GM12878 (cell line): ENCODE data around the gene LCP1. TPM values are rescaled to one million over a fixed set of nuclear protein-coding genes. Genes with fewer than 3 reads are reported as not detected.

Source experiments
- ATAC-seq: fragments of 200-7000 bp; cut with Tn5 transposase; 3 replicates; pipeline ENCODE4 v1.9.1; 2020; ENCODE audit warnings: mild to moderate bottlenecking, moderate library complexity
- BruUV-seq: library from RNA; stranded (reverse); fragments of 400-500 nt; replicated peaks from 2 replicates; lab custom pipeline; 2021; lab: Mats Ljungman, UMichigan
- CTCF ChIA-PET: fragments of 300-600 bp; sonication (Branson Sonifier 250); formaldehyde crosslinking; extraction: SDS; loops from one replicate; lab custom pipeline; 2021; ENCODE audit warnings: inconsistent platforms; lab: Yijun Ruan, JAX
- POLR2A ChIA-PET: fragments of 350-600 bp; formaldehyde crosslinking; extraction: SDS; loops from one replicate; lab custom pipeline; 2021; ENCODE audit warnings: inconsistent platforms; lab: Charles Lee
- RAD21 ChIA-PET: fragments of 300-600 bp; sonication (Branson Sonifier 250); formaldehyde crosslinking; loops from one replicate; lab custom pipeline; 2023; ENCODE audit warnings: antibody characterized with exemption; ENCODE audit not compliant: unreplicated experiment; lab: Charles Lee
- SMC1A ChIA-PET: fragments of 300-600 bp; sonication (Branson Sonifier 250); formaldehyde crosslinking; loops from one replicate; lab custom pipeline; 2023; ENCODE audit not compliant: unreplicated experiment, uncharacterized antibody; lab: Charles Lee
- DNase-seq: peaks from one replicate; pipeline ENCODE4 v3.0.0-alpha.2; 2011; ENCODE audit warnings: low read depth, low spot score
- FAIRE-seq: peaks from 3 replicates; lab custom pipeline; 2011; peaks lifted over from hg19 to GRCh38; lab: Jason Lieb, UNC
- H2AFZ ChIP-seq: 2 replicates; pipeline ENCODE4 v1.6.0; 2011; ENCODE audit warnings: low read depth, low read length, control low read depth; ENCODE audit not compliant: control insufficient read depth
- H3K27ac ChIP-seq: 2 replicates; pipeline ENCODE4 v1.5.1; 2011; ENCODE audit warnings: control low read depth; ENCODE audit not compliant: control insufficient read depth, insufficient read depth
- H3K27me3 ChIP-seq, 2 experiments: replicated peaks in 1 of 2; 2 replicates each; pipeline versions ENCODE4 v1.6.0 to v1.6.1; 2011; ENCODE audit warnings: low read length in 1 of 2; ENCODE audit not compliant: control insufficient read depth in 2 of 2, insufficient read depth in 2 of 2
- H3K36me3 ChIP-seq, 2 experiments: 2 replicates each; pipeline ENCODE4 v1.5.1; 2011; ENCODE audit warnings: low read length in 1 of 2; ENCODE audit not compliant: control insufficient read depth in 2 of 2, insufficient read depth in 2 of 2
- H3K4me1 ChIP-seq: 2 replicates; pipeline ENCODE4 v1.6.1; 2011; ENCODE audit warnings: mild to moderate bottlenecking, low read length, moderate library complexity, mixed read lengths; ENCODE audit not compliant: control insufficient read depth, insufficient read depth
- H3K4me2 ChIP-seq: 2 replicates; pipeline ENCODE4 v1.6.0; 2011; ENCODE audit warnings: control low read depth; ENCODE audit not compliant: control insufficient read depth, insufficient read depth
- H3K4me3 ChIP-seq: fragments of 200-600 bp; sonication (generic); 2 replicates; pipeline ENCODE4 v1.5.1; 2016
- H3K79me2 ChIP-seq: 2 replicates; pipeline ENCODE4 v1.6.0; 2011; ENCODE audit warnings: low read length; ENCODE audit not compliant: control insufficient read depth, insufficient read depth
- H3K9ac ChIP-seq: 2 replicates; pipeline ENCODE4 v1.8.0; 2011; ENCODE audit warnings: low read length, control low read depth, mixed read lengths; ENCODE audit not compliant: control insufficient read depth, insufficient read depth
- H3K9me3 ChIP-seq: replicated peaks from 3 replicates; pipeline ENCODE4 v1.5.1; 2011; ENCODE audit warnings: mild to moderate bottlenecking, low read length; ENCODE audit not compliant: control insufficient read depth, insufficient read depth
- H4K20me1 ChIP-seq: 2 replicates; pipeline ENCODE4 v1.6.0; 2011; ENCODE audit not compliant: control insufficient read depth, insufficient read depth
- CBX5 ChIP-seq: sonication (generic); IDR thresholded peaks from 2 replicates; pipeline ENCODE4 v1.6.1; 2016; ENCODE audit warnings: low read depth, moderate library complexity, mild to moderate bottlenecking, inconsistent platforms
- EED ChIP-seq: sonication (generic); IDR thresholded peaks from 2 replicates; pipeline ENCODE4 v1.6.1; 2016; ENCODE audit warnings: antibody characterized with exemption, low read depth
- MTA2 ChIP-seq: fragments of 450-650 bp; IDR thresholded peaks from 2 replicates; pipeline ENCODE4 v1.6.1; 2016; ENCODE audit warnings: low read depth, mild to moderate bottlenecking, moderate library complexity
- MTA3 ChIP-seq: IDR thresholded peaks from 2 replicates; pipeline ENCODE4 v1.6.1; 2012; ENCODE audit warnings: low read length, inconsistent platforms, borderline replicate concordance
- MYC ChIP-seq: IDR thresholded peaks from 2 replicates; pipeline ENCODE4 v1.6.1; 2011; ENCODE audit warnings: mild to moderate bottlenecking, low read length, moderate library complexity, inconsistent platforms; ENCODE audit not compliant: insufficient read depth, insufficient replicate concordance, insufficient read length, severe bottlenecking
- NFYB ChIP-seq: IDR thresholded peaks from 2 replicates; pipeline ENCODE4 v1.6.1; 2011; ENCODE audit warnings: low read depth, mild to moderate bottlenecking, low read length, improper control_type of control experiment, moderate library complexity; ENCODE audit not compliant: insufficient read depth
- NR2C1 ChIP-seq: fragments of 450-650 bp; IDR thresholded peaks from 2 replicates; pipeline ENCODE4 v1.6.1; 2017; ENCODE audit warnings: antibody characterized with exemption, mild to moderate bottlenecking, moderate library complexity
- NRF1 ChIP-seq: conservative IDR thresholded peaks from 2 replicates; pipeline ENCODE4 v1.6.1; 2011; ENCODE audit warnings: mild to moderate bottlenecking, low read depth, low read length, improper control_type of control experiment
- RB1 ChIP-seq: fragments of 450-650 bp; formaldehyde crosslinking; IDR thresholded peaks from 2 replicates; pipeline ENCODE4 v1.6.1; 2017; ENCODE audit warnings: mild to moderate bottlenecking, borderline replicate concordance
- RCOR1 ChIP-seq: conservative IDR thresholded peaks from 2 replicates; pipeline ENCODE4 v1.6.1; 2012; ENCODE audit warnings: low read depth, low read length, improper control_type of control experiment
- STAT1 ChIP-seq: fragments of 450-650 bp; conservative IDR thresholded peaks from 2 replicates; pipeline ENCODE4 v1.6.1; 2014; ENCODE audit warnings: antibody characterized with exemption, mild to moderate bottlenecking
- ZNF207 ChIP-seq: fragments of 450-650 bp; IDR thresholded peaks from 2 replicates; pipeline ENCODE4 v1.6.1; 2014; ENCODE audit warnings: antibody characterized with exemption, mild to moderate bottlenecking, borderline replicate concordance
- whole genome bisulfite sequencing: methylation state at CpG from one replicate; pipeline ENCODE4 v1.1.6; 2016; ENCODE audit warnings: low lambda C conversion rate; ENCODE audit not compliant: insufficient replicate concordance, insufficient coverage; ENCODE audit errors: missing lambda C conversion rate; 5-methylcytosine and 5-hydroxymethylcytosine counted together
- in situ Hi-C: fragments of 300-500 bp; cut with MboI; formaldehyde crosslinking; loops from 9 replicates; pipeline ENCODE4 v1.14.3; 2018; ENCODE audit warnings: mixed read lengths
- intact Hi-C: fragments of 100-400 bp; cut with micrococcal nuclease; formaldehyde crosslinking; loops from one replicate; pipeline ENCODE4 v1.14.2; 2022; ENCODE audit not compliant: unreplicated experiment
- polyA plus RNA-seq, 11 experiments: library from polyadenylated mRNA; depleted of rRNA in 4 of 11; unstranded in 6 of 11; stranded (reverse) in 5 of 11; fragments of >200 nt; fragmentation: Nextera tagmentation in 4 of 11; fragmentation: Illumina TruSeq in 1 of 11; extraction: Ambion mirVana in 4 of 11; extraction: Trizol in 1 of 11; gene quantifications; 1 replicate in 1 of 11; 2 replicates in 10 of 11; pipeline versions ENCODE4 v1.2.1 to v1.2.3, GENCODE V29; 2011 to 2016; ENCODE audit warnings: inconsistent platforms in 2 of 11, missing spikeins in 2 of 11, low read depth in 1 of 11
- total RNA-seq, 4 experiments: library from RNA; depleted of rRNA in 3 of 4; stranded (reverse); fragments of >200 nt in 3 of 4; fragmentation: Illumina TruSeq in 1 of 4; extraction: Trizol in 1 of 4; gene quantifications; 2 replicates each; pipeline versions ENCODE4 v1.2.1 to v1.2.3, GENCODE V29; 2013 to 2021
- TF ChIP-seq, protein P1 (sequence below): fragments of 450-650 bp; IDR thresholded peaks from 2 replicates; pipeline ENCODE4 v1.6.1; 2017; ENCODE audit warnings: mild to moderate bottlenecking, moderate library complexity
- TF ChIP-seq, protein P2 (sequence below): fragments of 450-650 bp; conservative IDR thresholded peaks from 2 replicates; pipeline ENCODE4 v1.6.1; 2017; ENCODE audit warnings: mild to moderate bottlenecking, moderate library complexity
- TF ChIP-seq, protein P3 (sequence below): fragments of 150-350 bp; IDR thresholded peaks from 2 replicates; pipeline ENCODE4 v1.6.1; 2016; ENCODE audit warnings: low read depth, low read length

LCP1 gene
- total and polyA plus RNA-seq, 10 of the 15 experiments (the other 5 are each of a cell fraction or from before 2014, with no cell fraction given) = 775 to 2,201 (median 1,556) TPM

DNA sequence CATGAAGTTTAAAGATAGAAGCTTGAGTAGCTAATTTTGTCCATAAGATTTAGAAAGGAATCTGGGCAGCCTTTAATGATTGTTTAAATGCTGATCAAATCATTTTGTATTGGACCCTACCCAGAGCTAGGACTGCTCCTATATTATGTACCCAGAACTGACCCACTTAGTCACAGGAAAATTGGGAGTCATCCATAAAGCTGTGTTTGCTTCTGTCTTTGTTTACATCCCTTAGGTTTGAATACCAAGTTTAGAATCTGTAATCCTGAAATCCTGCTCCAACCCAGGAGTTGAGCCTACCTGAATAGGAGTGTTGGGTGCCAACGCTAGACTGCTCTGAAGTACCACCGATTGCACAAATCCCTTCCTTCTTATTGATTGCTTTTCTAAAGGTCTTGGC is 23.8 kb downstream of the LCP1 start:
- no TSS peak for BruUV-seq
- ChIA-PET CTCF (interaction anchor here (0.9 to 9.0 kb wide), 5 partner anchors 8 to 45 kb away, joined by 3 to 172 read pairs (median 7); partner anchors contain the start of gene LCP1), SMC1A (interaction anchor here (0.8 to 16.5 kb wide), 7 partner anchors 9 to 111 kb away, joined by 3 to 295 read pairs (median 5); partner anchors contain the start of gene LCP1), POLR2A (no interaction called here), RAD21 (interaction anchor here (0.6 to 1.3 kb wide), 2 partner anchors 24 to 129 kb away, joined by 3 to 4 read pairs; partner anchors contain the start of gene LCP1)
- Histone ChIP-seq H3K9me3 (no peaks in the 10 kb centered on the region), H3K4me1 (peaks cover 6% of the 10 kb centered on the region; the same call in 1 of the 2 replicates), H3K79me2 (peaks cover 68% of the 10 kb centered on the region), H3K4me3 (no peak overlapping the region), H3K4me2 (no peak overlapping the region), H3K36me3 (peaks cover 12 to 39% of the 10 kb centered on the region in 2 experiments), H2AFZ (no peak overlapping the region), H3K27me3 (no peaks in the 10 kb centered on the region), H4K20me1 (peaks cover 6% of the 10 kb centered on the region; the same call in 1 of the 2 replicates), H3K27ac (no peak overlapping the region), H3K9ac (no peak overlapping the region)
- ATAC-seq (no peak), FAIRE-seq (no peak), DNase-seq (no peak)
- intact Hi-C loops (no loop called here), in situ Hi-C loops (no loop called here)
- WGBS = 92% methylated on average over 2 of the region's 2 CpGs
- TF ChIP-seq RB1 (no peak), MTA2 (no peak), ZNF207 (no peak), NFYB (no peak), NR2C1 (no peak), CBX5 (no peak), MTA3 (no peak), RCOR1 (no peak), EED (no peak), NRF1 (no peak), MYC (no peak), STAT1 (no peak)
- TF ChIP-seq, protein P1, sequence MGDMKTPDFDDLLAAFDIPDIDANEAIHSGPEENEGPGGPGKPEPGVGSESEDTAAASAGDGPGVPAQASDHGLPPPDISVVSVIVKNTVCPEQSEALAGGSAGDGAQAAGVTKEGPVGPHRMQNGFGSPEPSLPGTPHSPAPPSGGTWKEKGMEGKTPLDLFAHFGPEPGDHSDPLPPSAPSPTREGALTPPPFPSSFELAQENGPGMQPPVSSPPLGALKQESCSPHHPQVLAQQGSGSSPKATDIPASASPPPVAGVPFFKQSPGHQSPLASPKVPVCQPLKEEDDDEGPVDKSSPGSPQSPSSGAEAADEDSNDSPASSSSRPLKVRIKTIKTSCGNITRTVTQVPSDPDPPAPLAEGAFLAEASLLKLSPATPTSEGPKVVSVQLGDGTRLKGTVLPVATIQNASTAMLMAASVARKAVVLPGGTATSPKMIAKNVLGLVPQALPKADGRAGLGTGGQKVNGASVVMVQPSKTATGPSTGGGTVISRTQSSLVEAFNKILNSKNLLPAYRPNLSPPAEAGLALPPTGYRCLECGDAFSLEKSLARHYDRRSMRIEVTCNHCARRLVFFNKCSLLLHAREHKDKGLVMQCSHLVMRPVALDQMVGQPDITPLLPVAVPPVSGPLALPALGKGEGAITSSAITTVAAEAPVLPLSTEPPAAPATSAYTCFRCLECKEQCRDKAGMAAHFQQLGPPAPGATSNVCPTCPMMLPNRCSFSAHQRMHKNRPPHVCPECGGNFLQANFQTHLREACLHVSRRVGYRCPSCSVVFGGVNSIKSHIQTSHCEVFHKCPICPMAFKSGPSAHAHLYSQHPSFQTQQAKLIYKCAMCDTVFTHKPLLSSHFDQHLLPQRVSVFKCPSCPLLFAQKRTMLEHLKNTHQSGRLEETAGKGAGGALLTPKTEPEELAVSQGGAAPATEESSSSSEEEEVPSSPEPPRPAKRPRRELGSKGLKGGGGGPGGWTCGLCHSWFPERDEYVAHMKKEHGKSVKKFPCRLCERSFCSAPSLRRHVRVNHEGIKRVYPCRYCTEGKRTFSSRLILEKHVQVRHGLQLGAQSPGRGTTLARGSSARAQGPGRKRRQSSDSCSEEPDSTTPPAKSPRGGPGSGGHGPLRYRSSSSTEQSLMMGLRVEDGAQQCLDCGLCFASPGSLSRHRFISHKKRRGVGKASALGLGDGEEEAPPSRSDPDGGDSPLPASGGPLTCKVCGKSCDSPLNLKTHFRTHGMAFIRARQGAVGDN = no peak
- TF ChIP-seq, protein P2, sequence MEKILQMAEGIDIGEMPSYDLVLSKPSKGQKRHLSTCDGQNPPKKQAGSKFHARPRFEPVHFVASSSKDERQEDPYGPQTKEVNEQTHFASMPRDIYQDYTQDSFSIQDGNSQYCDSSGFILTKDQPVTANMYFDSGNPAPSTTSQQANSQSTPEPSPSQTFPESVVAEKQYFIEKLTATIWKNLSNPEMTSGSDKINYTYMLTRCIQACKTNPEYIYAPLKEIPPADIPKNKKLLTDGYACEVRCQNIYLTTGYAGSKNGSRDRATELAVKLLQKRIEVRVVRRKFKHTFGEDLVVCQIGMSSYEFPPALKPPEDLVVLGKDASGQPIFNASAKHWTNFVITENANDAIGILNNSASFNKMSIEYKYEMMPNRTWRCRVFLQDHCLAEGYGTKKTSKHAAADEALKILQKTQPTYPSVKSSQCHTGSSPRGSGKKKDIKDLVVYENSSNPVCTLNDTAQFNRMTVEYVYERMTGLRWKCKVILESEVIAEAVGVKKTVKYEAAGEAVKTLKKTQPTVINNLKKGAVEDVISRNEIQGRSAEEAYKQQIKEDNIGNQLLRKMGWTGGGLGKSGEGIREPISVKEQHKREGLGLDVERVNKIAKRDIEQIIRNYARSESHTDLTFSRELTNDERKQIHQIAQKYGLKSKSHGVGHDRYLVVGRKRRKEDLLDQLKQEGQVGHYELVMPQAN = no peak
- TF ChIP-seq, protein P3, sequence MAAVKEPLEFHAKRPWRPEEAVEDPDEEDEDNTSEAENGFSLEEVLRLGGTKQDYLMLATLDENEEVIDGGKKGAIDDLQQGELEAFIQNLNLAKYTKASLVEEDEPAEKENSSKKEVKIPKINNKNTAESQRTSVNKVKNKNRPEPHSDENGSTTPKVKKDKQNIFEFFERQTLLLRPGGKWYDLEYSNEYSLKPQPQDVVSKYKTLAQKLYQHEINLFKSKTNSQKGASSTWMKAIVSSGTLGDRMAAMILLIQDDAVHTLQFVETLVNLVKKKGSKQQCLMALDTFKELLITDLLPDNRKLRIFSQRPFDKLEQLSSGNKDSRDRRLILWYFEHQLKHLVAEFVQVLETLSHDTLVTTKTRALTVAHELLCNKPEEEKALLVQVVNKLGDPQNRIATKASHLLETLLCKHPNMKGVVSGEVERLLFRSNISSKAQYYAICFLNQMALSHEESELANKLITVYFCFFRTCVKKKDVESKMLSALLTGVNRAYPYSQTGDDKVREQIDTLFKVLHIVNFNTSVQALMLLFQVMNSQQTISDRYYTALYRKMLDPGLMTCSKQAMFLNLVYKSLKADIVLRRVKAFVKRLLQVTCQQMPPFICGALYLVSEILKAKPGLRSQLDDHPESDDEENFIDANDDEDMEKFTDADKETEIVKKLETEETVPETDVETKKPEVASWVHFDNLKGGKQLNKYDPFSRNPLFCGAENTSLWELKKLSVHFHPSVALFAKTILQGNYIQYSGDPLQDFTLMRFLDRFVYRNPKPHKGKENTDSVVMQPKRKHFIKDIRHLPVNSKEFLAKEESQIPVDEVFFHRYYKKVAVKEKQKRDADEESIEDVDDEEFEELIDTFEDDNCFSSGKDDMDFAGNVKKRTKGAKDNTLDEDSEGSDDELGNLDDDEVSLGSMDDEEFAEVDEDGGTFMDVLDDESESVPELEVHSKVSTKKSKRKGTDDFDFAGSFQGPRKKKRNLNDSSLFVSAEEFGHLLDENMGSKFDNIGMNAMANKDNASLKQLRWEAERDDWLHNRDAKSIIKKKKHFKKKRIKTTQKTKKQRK = no peak
